OCI-LY3 (cell line): ENCODE data around the gene USP17L19.
"Not testable (repeated sequence)": the region's sequence is repeated elsewhere in the genome, so short reads cannot be mapped to it uniquely, and the experiment has no call there.

Source experiments
- EZH2phosphoT487 ChIP-seq: fragments of 200-600 bp; shearing (Covaris generic); IDR thresholded peaks from 2 replicates; pipeline ENCODE4 v1.6.1; 2018; ENCODE audit warnings: antibody characterized with exemption, mixed run types, low read depth
- TF ChIP-seq, protein P1 (sequence below): fragments of 200-600, 300-600 bp; sonication (generic); IDR thresholded peaks from 2 replicates; pipeline ENCODE4 v1.5.1; 2014; ENCODE audit warnings: antibody characterized with exemption, low read length, low read depth

GRCh38 chr4:9243579-9243978 is 9.6 kb upstream of the USP17L19 start, which contains the start of gene USP17L17:
- TF ChIP-seq, protein P1, sequence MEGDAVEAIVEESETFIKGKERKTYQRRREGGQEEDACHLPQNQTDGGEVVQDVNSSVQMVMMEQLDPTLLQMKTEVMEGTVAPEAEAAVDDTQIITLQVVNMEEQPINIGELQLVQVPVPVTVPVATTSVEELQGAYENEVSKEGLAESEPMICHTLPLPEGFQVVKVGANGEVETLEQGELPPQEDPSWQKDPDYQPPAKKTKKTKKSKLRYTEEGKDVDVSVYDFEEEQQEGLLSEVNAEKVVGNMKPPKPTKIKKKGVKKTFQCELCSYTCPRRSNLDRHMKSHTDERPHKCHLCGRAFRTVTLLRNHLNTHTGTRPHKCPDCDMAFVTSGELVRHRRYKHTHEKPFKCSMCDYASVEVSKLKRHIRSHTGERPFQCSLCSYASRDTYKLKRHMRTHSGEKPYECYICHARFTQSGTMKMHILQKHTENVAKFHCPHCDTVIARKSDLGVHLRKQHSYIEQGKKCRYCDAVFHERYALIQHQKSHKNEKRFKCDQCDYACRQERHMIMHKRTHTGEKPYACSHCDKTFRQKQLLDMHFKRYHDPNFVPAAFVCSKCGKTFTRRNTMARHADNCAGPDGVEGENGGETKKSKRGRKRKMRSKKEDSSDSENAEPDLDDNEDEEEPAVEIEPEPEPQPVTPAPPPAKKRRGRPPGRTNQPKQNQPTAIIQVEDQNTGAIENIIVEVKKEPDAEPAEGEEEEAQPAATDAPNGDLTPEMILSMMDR: not testable (repeated sequence)
- TF ChIP-seq EZH2phosphoT487: not testable (repeated sequence)
